LNCaP clone FGC (cell line): ENCODE data around the gene PCSK7.
"Not testable (repeated sequence)": the region's sequence is repeated elsewhere in the genome, so short reads cannot be mapped to it uniquely, and the experiment has no call there.

Experiments
- DNase-seq: peaks from one replicate; pipeline ENCODE4 v3.0.0-alpha.2; 2011; ENCODE audit warnings: low read depth
- H3K4me3 ChIP-seq: 2 replicates; pipeline ENCODE4 v1.5.1; 2011; ENCODE audit warnings: mild to moderate bottlenecking, low read depth, low read length, control low read depth
- TF ChIP-seq, protein P1 (sequence below): IDR thresholded peaks from 2 replicates; pipeline ENCODE4 v1.5.1; 2012; ENCODE audit warnings: mild to moderate bottlenecking; ENCODE audit not compliant: control insufficient read depth, insufficient read depth; ENCODE audit errors: extremely low read depth

Gene PCSK7, protein sequence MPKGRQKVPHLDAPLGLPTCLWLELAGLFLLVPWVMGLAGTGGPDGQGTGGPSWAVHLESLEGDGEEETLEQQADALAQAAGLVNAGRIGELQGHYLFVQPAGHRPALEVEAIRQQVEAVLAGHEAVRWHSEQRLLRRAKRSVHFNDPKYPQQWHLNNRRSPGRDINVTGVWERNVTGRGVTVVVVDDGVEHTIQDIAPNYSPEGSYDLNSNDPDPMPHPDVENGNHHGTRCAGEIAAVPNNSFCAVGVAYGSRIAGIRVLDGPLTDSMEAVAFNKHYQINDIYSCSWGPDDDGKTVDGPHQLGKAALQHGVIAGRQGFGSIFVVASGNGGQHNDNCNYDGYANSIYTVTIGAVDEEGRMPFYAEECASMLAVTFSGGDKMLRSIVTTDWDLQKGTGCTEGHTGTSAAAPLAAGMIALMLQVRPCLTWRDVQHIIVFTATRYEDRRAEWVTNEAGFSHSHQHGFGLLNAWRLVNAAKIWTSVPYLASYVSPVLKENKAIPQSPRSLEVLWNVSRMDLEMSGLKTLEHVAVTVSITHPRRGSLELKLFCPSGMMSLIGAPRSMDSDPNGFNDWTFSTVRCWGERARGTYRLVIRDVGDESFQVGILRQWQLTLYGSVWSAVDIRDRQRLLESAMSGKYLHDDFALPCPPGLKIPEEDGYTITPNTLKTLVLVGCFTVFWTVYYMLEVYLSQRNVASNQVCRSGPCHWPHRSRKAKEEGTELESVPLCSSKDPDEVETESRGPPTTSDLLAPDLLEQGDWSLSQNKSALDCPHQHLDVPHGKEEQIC

DNA sequence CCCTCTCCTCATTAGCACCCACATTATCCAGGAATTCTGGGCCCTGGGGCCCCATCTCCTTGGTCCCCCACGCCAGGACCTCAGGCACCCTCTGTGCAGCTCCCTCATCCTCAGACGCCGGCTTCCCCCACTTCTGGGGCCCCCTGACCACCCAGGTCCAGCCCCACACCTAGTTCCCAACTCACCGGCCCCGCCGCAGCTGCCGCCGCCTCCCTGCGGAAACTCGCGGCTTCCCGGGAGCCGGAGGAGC is at the start of gene PCSK7:
TSS of gene PCSK7 (minus strand) at position 232 of the 250 bp plus-strand sequence. CDS start 2,229 bp downstream, outside the sequence.
- no peak for DNase-seq
- TF ChIP-seq, protein P1, sequence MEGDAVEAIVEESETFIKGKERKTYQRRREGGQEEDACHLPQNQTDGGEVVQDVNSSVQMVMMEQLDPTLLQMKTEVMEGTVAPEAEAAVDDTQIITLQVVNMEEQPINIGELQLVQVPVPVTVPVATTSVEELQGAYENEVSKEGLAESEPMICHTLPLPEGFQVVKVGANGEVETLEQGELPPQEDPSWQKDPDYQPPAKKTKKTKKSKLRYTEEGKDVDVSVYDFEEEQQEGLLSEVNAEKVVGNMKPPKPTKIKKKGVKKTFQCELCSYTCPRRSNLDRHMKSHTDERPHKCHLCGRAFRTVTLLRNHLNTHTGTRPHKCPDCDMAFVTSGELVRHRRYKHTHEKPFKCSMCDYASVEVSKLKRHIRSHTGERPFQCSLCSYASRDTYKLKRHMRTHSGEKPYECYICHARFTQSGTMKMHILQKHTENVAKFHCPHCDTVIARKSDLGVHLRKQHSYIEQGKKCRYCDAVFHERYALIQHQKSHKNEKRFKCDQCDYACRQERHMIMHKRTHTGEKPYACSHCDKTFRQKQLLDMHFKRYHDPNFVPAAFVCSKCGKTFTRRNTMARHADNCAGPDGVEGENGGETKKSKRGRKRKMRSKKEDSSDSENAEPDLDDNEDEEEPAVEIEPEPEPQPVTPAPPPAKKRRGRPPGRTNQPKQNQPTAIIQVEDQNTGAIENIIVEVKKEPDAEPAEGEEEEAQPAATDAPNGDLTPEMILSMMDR = no peak
- H3K4me3 ChIP-seq = peak within 1 kb of the TSS; percentile 96

- TF ChIP-seq, protein P1 = no peak
- DNase-seq = no peak
- H3K4me3 ChIP-seq = no peak overlapping the region
Measured at GRCh38 chr11:117281159-117281558, 49.3 kb upstream of the PCSK7 start.

GRCh38 chr11:117279711-117280376 is 48.0 kb upstream of the PCSK7 start:
- TF ChIP-seq, protein P1 = no peak
- DNase-seq = peak; percentile 38
- H3K4me3 ChIP-seq = no peak overlapping the region

- DNase-seq = no peak
- TF ChIP-seq, protein P1 = no peak
- no peak overlapping the region for H3K4me3 ChIP-seq
Measured at GRCh38 chr11:117278347-117278746, 46.5 kb upstream of the PCSK7 start.

DNA sequence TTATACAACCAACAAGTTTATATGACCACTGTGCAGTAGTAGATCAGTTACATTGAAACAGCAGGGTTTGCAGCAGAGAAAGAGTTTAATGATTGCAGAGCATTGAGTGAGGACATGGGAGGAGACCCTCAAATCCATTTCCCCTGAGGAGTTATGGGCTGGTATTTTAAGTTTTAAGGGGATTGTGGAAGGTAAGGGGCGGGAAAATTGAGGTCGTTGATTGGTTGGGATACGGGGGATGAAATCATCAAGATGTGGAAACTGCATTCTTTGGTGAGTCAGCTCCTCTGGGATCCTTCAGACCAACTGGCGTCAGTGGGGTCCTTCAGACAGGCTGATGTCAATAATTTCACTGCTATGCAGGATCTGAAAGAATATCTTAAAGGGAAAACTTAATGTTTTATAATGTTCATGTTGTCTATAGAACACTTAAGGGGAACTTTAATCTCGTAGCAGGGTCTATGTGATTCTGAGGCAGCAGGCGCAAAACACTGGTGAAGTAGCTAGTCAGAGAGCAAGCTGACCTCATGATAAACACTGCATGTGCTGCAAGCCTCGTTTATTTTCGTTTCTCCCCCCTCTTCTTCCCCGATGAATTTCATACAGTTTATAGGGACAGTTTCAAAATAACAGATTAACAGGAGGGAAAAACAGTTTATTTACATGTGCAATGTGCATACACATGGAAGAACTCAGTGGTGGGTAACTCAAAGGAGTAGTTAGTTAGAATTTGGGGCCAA is 41.8 kb upstream of the PCSK7 start:
- H3K4me3 ChIP-seq = no peak overlapping the region
- no peak for DNase-seq
- TF ChIP-seq, protein P1 = no peak

DNA sequence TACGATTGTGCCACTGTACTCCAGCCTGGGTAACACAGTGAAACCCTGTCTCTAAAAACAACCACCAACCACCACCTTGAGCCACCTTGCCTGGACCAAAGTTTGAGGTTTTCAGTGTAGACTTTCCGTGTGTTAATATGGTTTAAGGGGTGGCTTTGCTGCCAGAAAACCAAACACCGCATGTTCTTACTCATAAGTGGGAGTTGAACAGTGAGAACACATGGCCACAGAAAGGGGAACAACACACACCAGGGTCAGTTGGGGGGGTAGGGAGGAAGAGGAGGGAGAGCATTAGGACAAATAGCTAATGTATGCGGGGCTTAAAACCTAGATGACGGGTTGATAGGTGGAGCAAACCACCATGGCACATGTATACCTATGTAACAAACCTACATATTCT is 40.3 kb upstream of the PCSK7 start:
- DNase-seq, H3K4me3 ChIP-seq: not testable (repeated sequence)
